Right cardiac atrium (tissue), 5 donors: ENCODE measurements around the gene ABCB8. TPM values are rescaled to one million over a fixed set of nuclear protein-coding genes. Genes with fewer than 3 reads are reported as not detected.

Experiments
- polyA plus RNA-seq: library from polyadenylated mRNA; stranded (reverse); fragments of 200-250 nt; gene quantifications from one replicate; pipeline ENCODE4 v1.2.3, GENCODE V29; 2013
- total RNA-seq, 4 donors: library from RNA; stranded (reverse); fragmentation: NEBNext Ultra II Directional; extraction: Animal tissue kit (Norgen Biotek cat#: 25700); gene quantifications; one replicate each; pipeline ENCODE4 v1.2.1, GENCODE V29; 2021
- donor health status: healthy with polysubstance abuse.
- donor health status: DM: no; HTN: yes; CAD: no.
- donor health status: DM: no; HTN: no; CAD: no.
- donor health status: DM: no; HTN: yes; CAD: no; lungs with severe emphysema.
- donor health status: DM: yes; HTN: yes; CAD: no.

Gene ABCB8
- total and polyA plus RNA-seq, 5 donors: 19.6 to 24.5 (median 22.6) TPM

Other genes with a start within 250 kb of the ABCB8 start
- gene TMEM176B, start 228.1 kb upstream of the ABCB8 start, total RNA-seq: 100 to 1,000 TPM; 101 to 344 (median 237) TPM
- gene TMEM176B, start 228.1 kb upstream of the ABCB8 start, polyA plus RNA-seq: 114 TPM
- gene TMEM176A, start 227.7 kb upstream of the ABCB8 start, total RNA-seq: 100 to 1,000 TPM in 2 of 4 donors, 10 to 100 TPM in 2; 50.8 to 167 (median 126) TPM
- gene TMEM176A, start 227.7 kb upstream of the ABCB8 start, polyA plus RNA-seq: 51.6 TPM
- gene AOC1, start 175.9 kb upstream of the ABCB8 start, total RNA-seq: under 1 TPM in 2 of 4 donors, not detected in 2; 0.17 to 0.40 TPM
- not detected for gene AOC1, start 175.9 kb upstream of the ABCB8 start, polyA plus RNA-seq
- 100 to 1,000 TPM; 113 to 163 (median 126) TPM for gene KCNH2, start 50.1 kb upstream of the ABCB8 start, total RNA-seq
- gene KCNH2, start 50.1 kb upstream of the ABCB8 start, polyA plus RNA-seq: 132 TPM
- 10 to 100 TPM; 20.5 to 80.4 (median 24.7) TPM for gene NOS3, start 37.4 kb upstream of the ABCB8 start, total RNA-seq
- gene NOS3, start 37.4 kb upstream of the ABCB8 start, polyA plus RNA-seq: 13.5 TPM
- under 1 TPM in 2 of 4 donors, not detected in 2; 0.18 to 0.23 TPM for gene ATG9B, start 4.0 kb upstream of the ABCB8 start, total RNA-seq
- gene ATG9B, start 4.0 kb upstream of the ABCB8 start, polyA plus RNA-seq: 0.43 TPM
- 1 to 10 TPM; 4.0 to 6.5 (median 5.0) TPM for gene ASIC3, start 20.1 kb downstream of the ABCB8 start, total RNA-seq
- gene ASIC3, start 20.1 kb downstream of the ABCB8 start, polyA plus RNA-seq: 5.3 TPM
- 10 to 100 TPM in 1 of 4 donors, 1 to 10 TPM in 3; 6.2 to 11.2 (median 7.4) TPM for gene CDK5, start 29.4 kb downstream of the ABCB8 start, total RNA-seq
- gene CDK5, start 29.4 kb downstream of the ABCB8 start, polyA plus RNA-seq: 6.5 TPM
- 100 to 1,000 TPM in 2 of 4 donors, 10 to 100 TPM in 2; 83.5 to 120 (median 96.5) TPM for gene SLC4A2, start 31.1 kb downstream of the ABCB8 start, total RNA-seq
- 61.7 TPM for gene SLC4A2, start 31.1 kb downstream of the ABCB8 start, polyA plus RNA-seq
- gene FASTK, start 52.4 kb downstream of the ABCB8 start, total RNA-seq: 10 to 100 TPM; 64.1 to 82.0 (median 68.9) TPM
- 133 TPM for gene FASTK, start 52.4 kb downstream of the ABCB8 start, polyA plus RNA-seq
- 10 to 100 TPM; 28.5 to 36.5 (median 35.8) TPM for gene TMUB1, start 55.0 kb downstream of the ABCB8 start, total RNA-seq
- gene TMUB1, start 55.0 kb downstream of the ABCB8 start, polyA plus RNA-seq: 55.2 TPM
- 10 to 100 TPM; 58.3 to 78.8 (median 67.6) TPM for gene AGAP3, start 58.0 kb downstream of the ABCB8 start, total RNA-seq
- gene AGAP3, start 58.0 kb downstream of the ABCB8 start, polyA plus RNA-seq: 61.4 TPM
- gene GBX1, start 139.2 kb downstream of the ABCB8 start, total RNA-seq: 1 to 10 TPM in 1 of 4 donors, under 1 TPM in 1, not detected in 2; 0.40 to 1.0 TPM
- gene GBX1, start 139.2 kb downstream of the ABCB8 start, polyA plus RNA-seq: 0.14 TPM
- gene ASB10, start 158.8 kb downstream of the ABCB8 start, total RNA-seq: 10 to 100 TPM in 3 of 4 donors, 1 to 10 TPM in 1; 4.5 to 21.0 (median 14.0) TPM
- gene ASB10, start 158.8 kb downstream of the ABCB8 start, polyA plus RNA-seq: 14.3 TPM
- gene H2BK1, start 182.0 kb downstream of the ABCB8 start, total RNA-seq: not detected
- not detected for gene H2BK1, start 182.0 kb downstream of the ABCB8 start, polyA plus RNA-seq
- gene ABCF2, start 198.8 kb downstream of the ABCB8 start, total RNA-seq: 10 to 100 TPM; 24.6 to 34.5 (median 26.3) TPM
- 17.8 TPM for gene ABCF2, start 198.8 kb downstream of the ABCB8 start, polyA plus RNA-seq
- 10 to 100 TPM; 22.2 to 35.3 (median 27.0) TPM for gene CHPF2, start 204.0 kb downstream of the ABCB8 start, total RNA-seq
- 15.5 TPM for gene CHPF2, start 204.0 kb downstream of the ABCB8 start, polyA plus RNA-seq
- 100 to 1,000 TPM; 149 to 291 (median 238) TPM for gene SMARCD3, start 220.2 kb downstream of the ABCB8 start, total RNA-seq
- gene SMARCD3, start 220.2 kb downstream of the ABCB8 start, polyA plus RNA-seq: 141 TPM